Mesodermal cell (in vitro differentiated cells): ENCODE results near the gene RFX3. TPM values are rescaled to one million over a fixed set of nuclear protein-coding genes. Genes with fewer than 3 reads are reported as not detected.

Experiments
- H3K27ac ChIP-seq: 2 replicates; pipeline ENCODE4 v1.7.0; 2013; ENCODE audit warnings: mild to moderate bottlenecking, low read depth, low read length, moderate library complexity; ENCODE audit not compliant: severe bottlenecking
- H3K36me3 ChIP-seq: 2 replicates; pipeline ENCODE4 v1.7.1; 2013; ENCODE audit warnings: mild to moderate bottlenecking, low read length, moderate library complexity; ENCODE audit not compliant: control insufficient read depth, insufficient read depth
- H3K4me1 ChIP-seq: one replicate; pipeline ENCODE4 v1.7.1; 2013; ENCODE audit warnings: mild to moderate bottlenecking, low read length; ENCODE audit not compliant: insufficient read depth, control insufficient read depth, poor library complexity, severe bottlenecking
- H3K4me3 ChIP-seq: 2 replicates; pipeline ENCODE4 v1.7.0; 2013; ENCODE audit warnings: low read length, control low read depth, mild to moderate bottlenecking; ENCODE audit not compliant: insufficient read depth, poor library complexity, severe bottlenecking; ENCODE audit errors: extremely low read depth
- H3K9me3 ChIP-seq: 2 replicates; pipeline ENCODE4 v1.7.1; 2013; ENCODE audit warnings: mild to moderate bottlenecking, low read length, moderate library complexity; ENCODE audit not compliant: control insufficient read depth
- WGBS, 2 experiments: methylation state at CpG; one replicate each; pipeline ENCODE4 v1.1.5; 2013; ENCODE audit warnings: missing lambda C conversion rate in 2 of 2; ENCODE audit not compliant: insufficient coverage in 2 of 2; 5-methylcytosine and 5-hydroxymethylcytosine counted together
- polyA plus RNA-seq, 2 experiments: library from polyadenylated mRNA; stranded (reverse); fragments of 50-300 nt; gene quantifications; one replicate each; pipeline ENCODE4 v1.2.3, GENCODE V29; 2013

Gene RFX3
- polyA plus RNA-seq (2013, experiment 1 of 2) = 16.4 TPM
- 14.6 TPM for polyA plus RNA-seq (2013, experiment 2 of 2)

DNA sequence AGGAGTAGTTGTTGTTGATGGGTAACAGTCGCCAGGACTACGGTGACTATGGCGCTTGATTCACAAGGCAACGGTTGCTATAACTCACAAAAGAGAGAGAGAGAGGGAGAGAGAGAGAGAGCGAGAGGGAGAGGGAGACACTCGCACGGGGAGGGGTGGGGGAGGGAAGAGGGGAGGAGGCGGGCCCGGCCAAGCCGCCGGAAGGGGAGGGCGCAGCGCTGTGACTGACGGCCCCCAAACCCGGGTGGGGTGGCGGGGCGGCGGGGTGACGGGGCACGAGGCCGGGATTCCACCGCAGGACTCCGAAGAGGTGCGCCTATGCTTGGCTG lies at the start of gene RFX3:
TSS of gene RFX3 (minus strand) at position 166 of the 329 bp plus-strand sequence. CDS start 130,413 bp downstream, outside the sequence.
- no peaks in the 10 kb centered on the region for H3K9me3 ChIP-seq
- H3K27ac ChIP-seq = peak within 1 kb of the TSS; percentile 100
- peak within 1 kb of the TSS; percentile 81 for H3K4me3 ChIP-seq
- no peaks in the 10 kb centered on the region for H3K4me1 ChIP-seq
- 0 to 1% methylated on average over 10 to 22 of the region's 24 CpGs for WGBS, 2 experiments
- H3K36me3 ChIP-seq = peaks cover 12% of the 10 kb centered on the region

DNA sequence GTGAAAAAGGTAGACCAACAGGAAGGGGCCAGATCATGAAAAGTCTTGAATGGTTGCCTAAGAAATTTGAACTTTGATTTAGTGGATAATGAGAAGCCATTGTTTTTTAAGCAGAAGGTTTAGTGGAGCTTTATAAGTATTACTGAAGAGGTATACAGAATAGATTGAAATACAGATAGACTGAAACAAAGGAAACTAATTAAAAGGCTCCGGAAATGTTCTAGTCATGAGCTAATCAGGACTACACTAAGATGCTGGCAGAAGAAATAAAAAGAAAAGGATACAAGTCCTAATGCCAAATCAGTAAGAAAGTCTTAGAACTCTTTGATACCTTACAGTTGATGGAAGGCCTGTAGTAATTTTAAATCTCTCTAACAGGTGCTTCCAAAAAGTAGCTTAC lies 45.7 kb upstream of the RFX3 start:
- H3K36me3 ChIP-seq = no peaks in the 10 kb centered on the region
- no peak overlapping the region for H3K4me3 ChIP-seq
- no peaks in the 10 kb centered on the region for H3K4me1 ChIP-seq
- WGBS, 2 experiments = no CpG with 5 or more reads among the region's 1 CpG
- H3K9me3 ChIP-seq = no peaks in the 10 kb centered on the region
- H3K27ac ChIP-seq = no peak overlapping the region

DNA sequence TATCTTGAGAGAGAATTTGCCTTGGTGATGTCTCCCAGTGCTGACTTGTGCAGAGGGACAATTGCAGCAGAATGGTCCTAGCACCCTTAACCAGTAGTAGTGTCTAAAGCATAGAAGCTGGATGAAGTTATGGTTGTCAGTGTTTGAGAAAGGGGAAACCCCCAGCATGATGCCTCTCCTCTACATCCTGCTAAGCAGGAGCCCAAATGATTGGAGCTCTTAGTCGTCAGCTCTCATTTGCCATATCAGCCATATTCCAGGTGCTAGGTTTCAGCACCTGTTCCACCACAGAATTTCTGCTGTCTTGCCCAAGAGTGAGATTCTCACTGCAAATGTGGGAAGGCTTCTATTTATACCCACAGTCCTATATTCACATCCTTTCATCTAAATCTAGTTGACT lies 43.7 kb upstream of the RFX3 start:
- Histone ChIP-seq H3K4me1 (no peaks in the 10 kb centered on the region), H3K4me3 (no peak overlapping the region), H3K36me3 (no peaks in the 10 kb centered on the region), H3K9me3 (no peaks in the 10 kb centered on the region), H3K27ac (no peak overlapping the region)
- WGBS, 2 experiments = no CpG with 5 or more reads among the region's 1 CpG

DNA sequence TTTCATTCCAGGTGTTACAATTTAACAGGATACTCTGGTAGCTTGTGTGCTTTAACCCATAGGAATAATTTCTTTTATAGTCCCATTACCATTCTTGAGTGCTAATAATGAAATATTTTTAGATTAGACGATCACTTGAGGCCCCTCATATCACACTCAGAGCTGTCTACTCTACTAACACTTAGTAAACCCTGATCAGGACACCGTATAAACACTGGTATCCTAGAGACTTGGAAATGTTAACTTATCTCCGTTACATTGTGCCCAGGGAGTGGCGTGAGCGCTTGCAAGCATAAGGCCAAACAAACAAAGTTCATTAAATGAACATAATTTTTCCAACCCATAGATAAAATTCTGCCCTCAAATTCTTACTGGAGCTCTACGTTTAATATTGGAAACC lies 42.2 kb upstream of the RFX3 start:
- Histone ChIP-seq H3K9me3 (no peaks in the 10 kb centered on the region), H3K36me3 (no peaks in the 10 kb centered on the region), H3K4me1 (no peaks in the 10 kb centered on the region), H3K4me3 (no peak overlapping the region), H3K27ac (no peak overlapping the region)
- 100% methylated on average over 1 to 3 of the region's 6 CpGs for WGBS, 2 experiments

DNA sequence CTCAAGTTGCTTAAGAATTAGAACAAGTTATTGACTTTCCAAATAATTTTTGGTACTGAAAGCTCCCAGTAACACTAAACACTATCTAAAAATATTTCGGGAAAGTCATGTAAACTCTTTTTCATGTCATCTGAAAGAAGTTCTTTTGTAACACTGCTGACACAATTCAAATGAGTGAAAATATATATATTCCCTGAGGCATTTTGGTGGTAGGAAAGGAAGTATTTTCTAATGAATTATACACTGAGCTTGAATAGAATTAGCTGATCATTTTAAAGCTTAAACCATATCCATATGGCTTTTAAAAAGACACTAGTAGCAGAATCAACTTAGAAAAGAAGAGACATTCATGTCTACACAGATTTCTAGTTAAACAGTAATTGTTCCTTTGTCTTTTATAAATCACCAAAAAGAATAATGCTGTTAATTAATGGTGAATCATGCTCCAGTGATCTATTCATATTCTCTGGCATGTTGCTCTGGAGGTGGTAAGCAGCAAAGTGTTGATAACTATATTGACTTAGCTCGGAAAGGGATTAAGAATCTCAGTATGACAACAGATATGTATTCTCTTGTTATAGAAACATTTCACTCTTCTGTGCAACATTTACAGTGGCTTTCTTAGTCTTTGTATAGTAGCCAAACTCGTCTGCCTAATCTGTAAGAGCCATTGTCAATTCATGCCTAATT lies 27.4 kb upstream of the RFX3 start:
- H3K4me3 ChIP-seq = no peak overlapping the region
- no peaks in the 10 kb centered on the region for H3K9me3 ChIP-seq
- no peaks in the 10 kb centered on the region for H3K4me1 ChIP-seq
- 73 to 100% methylated on average over 1 of the region's 3 CpGs for WGBS, 2 experiments
- H3K27ac ChIP-seq = no peak overlapping the region
- H3K36me3 ChIP-seq = no peaks in the 10 kb centered on the region

DNA sequence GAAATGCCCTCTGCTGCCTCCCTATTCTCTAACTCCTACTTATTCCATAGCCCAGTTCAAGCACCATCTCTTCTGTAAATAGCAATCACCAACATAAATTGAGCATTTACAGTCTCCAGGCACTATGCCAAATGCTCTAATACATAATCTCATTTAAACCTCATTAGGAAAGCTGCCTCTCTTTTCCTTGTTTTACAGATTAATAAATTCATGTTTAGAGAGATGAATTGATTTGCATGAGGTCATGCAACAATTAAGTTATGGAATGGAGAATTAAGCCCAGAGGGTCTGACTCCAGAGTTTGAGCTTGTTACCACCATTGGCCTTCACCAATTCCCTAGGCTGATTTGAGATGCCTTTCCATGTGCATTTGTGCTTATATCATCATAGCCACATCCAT lies 23.4 kb upstream of the RFX3 start:
- Histone ChIP-seq H3K4me1 (no peaks in the 10 kb centered on the region), H3K36me3 (no peaks in the 10 kb centered on the region), H3K27ac (no peak overlapping the region), H3K9me3 (no peaks in the 10 kb centered on the region), H3K4me3 (no peak overlapping the region)

DNA sequence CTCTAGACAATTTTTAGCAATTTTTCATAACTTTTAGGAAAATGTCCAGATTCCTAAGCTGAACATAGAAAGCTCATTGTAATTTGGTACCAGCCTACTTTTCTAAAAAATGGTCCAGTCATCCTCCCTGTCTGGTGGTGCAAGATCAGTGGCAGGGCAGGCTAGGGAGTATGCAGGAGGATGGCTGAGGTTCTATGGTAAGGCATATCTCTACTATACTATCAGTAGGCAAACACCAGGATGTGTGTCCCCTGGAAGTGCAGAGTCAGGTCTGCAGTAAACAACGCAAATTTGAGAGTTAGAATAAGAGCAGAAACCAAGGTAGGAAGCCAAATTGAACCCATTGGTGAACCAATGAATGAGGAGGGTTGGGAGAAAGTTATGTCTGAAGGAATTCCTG lies 22.8 kb upstream of the RFX3 start:
- Histone ChIP-seq H3K36me3 (no peaks in the 10 kb centered on the region), H3K27ac (no peak overlapping the region), H3K9me3 (no peaks in the 10 kb centered on the region), H3K4me1 (no peaks in the 10 kb centered on the region), H3K4me3 (no peak overlapping the region)
- WGBS, 2 experiments = 75 to 78% methylated on average over 1 of the region's 1 CpG

DNA sequence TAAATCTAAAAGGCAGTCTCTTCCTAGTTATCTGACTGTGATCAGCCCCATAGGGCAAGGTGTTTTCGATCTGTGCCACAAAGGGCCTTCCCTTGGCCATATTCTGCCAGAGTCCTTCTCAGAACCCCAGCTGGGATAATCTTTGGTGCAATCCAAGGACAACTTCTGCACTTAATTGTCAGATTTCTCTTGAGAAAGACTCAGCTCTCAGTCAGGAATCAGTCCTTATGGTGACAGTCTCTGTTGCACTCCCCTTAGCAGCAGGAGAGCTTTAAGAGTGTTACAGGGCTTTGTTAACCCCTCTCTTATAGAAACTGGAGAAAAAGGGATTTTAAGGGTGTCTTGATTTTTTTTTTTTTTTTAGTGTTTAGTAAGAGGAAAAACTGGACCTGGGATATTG lies 15.4 kb upstream of the RFX3 start:
- WGBS, 2 experiments = 100% methylated on average over 1 of the region's 1 CpG; no CpG with 5 or more reads in 1 of the 2 experiments
- no peak overlapping the region for H3K27ac ChIP-seq
- no peak overlapping the region for H3K4me3 ChIP-seq

DNA sequence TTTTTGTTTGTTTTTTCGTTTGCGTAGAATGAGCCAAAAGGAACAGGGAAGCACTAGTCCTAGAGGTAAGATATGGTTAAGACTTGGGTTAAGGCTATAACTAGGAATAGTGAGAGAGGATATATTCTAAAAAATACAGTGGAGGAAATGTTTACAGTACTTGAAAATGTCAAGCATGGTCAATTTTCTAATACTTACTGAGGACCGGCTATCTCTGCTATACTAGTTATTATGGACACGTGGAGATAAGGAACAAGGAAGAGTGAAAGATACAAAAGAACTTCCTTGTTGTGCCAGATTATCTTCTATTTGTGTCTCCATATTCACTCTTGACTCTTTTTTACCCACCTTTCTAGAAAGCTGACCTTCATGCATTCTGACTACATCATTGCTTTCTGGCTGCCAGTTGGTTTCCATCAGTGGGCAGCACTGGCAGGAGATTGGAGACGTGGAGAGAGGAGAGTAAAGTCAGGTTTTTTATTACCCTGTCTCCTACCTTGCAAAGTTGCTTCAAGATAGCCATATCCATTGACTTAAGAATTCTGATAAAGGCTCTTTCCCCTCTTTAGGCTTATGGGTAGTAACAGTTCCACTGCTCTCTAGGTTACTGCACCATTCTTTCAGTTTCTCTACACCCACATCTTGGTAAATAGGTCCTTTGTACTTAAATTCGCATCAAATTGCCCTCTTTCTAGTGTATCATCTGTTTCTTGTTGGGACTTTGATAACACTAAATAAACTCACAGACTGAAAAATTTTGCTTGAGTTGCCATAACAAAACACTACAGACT lies 9.0 kb upstream of the RFX3 start:
- Histone ChIP-seq H3K4me3 (no peak overlapping the region), H3K9me3 (no peaks in the 10 kb centered on the region), H3K36me3 (peaks cover 10% of the 10 kb centered on the region), H3K27ac (no peak overlapping the region), H3K4me1 (no peaks in the 10 kb centered on the region)
- WGBS, 2 experiments = 95 to 96% methylated on average over 2 to 3 of the region's 6 CpGs

More for the DNA sequence above, 15.4 kb upstream of the RFX3 start:
- Histone ChIP-seq H3K9me3 (no peaks in the 10 kb centered on the region), H3K36me3 (no peaks in the 10 kb centered on the region), H3K4me1 (no peaks in the 10 kb centered on the region)

DNA sequence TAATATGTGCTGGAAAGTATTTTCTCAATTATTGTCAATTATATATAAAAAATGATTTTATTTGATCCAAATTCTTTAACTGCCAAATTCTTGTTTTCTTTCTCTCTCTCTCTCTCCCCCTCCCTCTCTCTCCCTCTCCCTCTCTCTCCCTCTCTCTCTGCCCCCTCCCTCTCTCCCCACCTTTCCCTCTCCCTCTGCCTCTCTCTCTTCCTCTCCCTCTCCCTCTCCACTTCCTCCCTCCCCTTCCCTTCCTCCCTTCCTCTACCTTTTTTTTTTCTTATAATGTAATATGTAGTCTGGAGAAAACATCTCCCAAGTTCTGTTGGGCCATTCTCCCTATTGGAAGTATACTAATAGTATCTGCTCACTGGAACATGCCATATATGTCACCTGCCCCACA lies 6.4 kb upstream of the RFX3 start:
- H3K36me3 ChIP-seq = peaks cover 12% of the 10 kb centered on the region
- no peaks in the 10 kb centered on the region for H3K4me1 ChIP-seq
- no peak overlapping the region for H3K4me3 ChIP-seq
- no peaks in the 10 kb centered on the region for H3K9me3 ChIP-seq
- no peak overlapping the region for H3K27ac ChIP-seq

DNA sequence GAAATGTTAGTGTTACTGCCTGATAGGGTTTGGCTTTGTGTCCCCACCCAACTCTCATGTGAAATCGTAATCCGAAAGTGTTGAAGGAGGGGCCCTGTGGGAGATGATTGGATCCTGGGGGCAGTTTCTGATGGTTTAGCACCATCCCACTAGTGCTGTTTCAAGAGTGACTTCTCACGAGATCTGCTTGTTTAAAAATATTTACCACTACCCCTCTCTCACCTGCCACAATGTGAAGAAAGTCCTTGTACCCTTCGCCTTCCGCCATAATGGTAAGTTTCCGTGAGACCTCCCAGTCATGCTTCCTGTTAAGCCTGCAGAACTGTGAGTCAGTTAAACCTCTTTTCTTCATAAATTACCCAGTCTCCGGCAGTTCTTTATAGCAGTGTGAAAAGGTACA lies 2.6 kb upstream of the RFX3 start:
- Histone ChIP-seq H3K4me3 (no peak overlapping the region), H3K27ac (no peak overlapping the region), H3K9me3 (no peaks in the 10 kb centered on the region), H3K36me3 (peaks cover 12% of the 10 kb centered on the region), H3K4me1 (no peaks in the 10 kb centered on the region)
- 90 to 94% methylated on average over 4 of the region's 7 CpGs for WGBS, 2 experiments
